Measurements from ENCODE around the gene CELF4.

- no peak for TF ChIP-seq POLR2AphosphoS5 (IDR thresholded peaks at IDR 0.05; ENCODE audit: borderline replicate concordance, low read depth, low read length)
- no peak for TF ChIP-seq EZH2 (IDR thresholded peaks at IDR 0.05)
- no peak for TF ChIP-seq FOXP2 (optimal IDR thresholded peaks at IDR 0.05; ENCODE audit: control extremely low read depth, extremely low read length, insufficient read depth)
Observed at GRCh38 chr18:37578182-37578678, 12.6 kb upstream of the CELF4 start.

All from SK-N-MC (cell line).